ENCODE results near the gene ARMH4. TPM values are rescaled to one million over a fixed set of nuclear protein-coding genes. Genes with fewer than 3 reads are reported as not detected.

Gene ARMH4
- total and polyA plus RNA-seq, 5 donors from 2014 or later = 0.27 to 1.0 (median 0.78) TPM; not detected in 1

- Mint-ChIP-seq H3K9me3 (peaks cover 0 to 3% (median 0%) of the 10 kb centered on the region in 7 donors), H3K4me1 (no peaks in the 10 kb centered on the region), H3K36me3 (no peaks in the 10 kb centered on the region), H3K4me3 (no peak overlapping the region), H3K27me3 (no peaks in the 10 kb centered on the region), H3K27ac (no peak overlapping the region)
- no peak for DNase-seq
- Histone ChIP-seq H3K27ac (ENCODE audit: insufficient read depth, low read length, poor library complexity, severe bottlenecking) (no peak overlapping the region), H3K27me3 (ENCODE audit: control insufficient read depth, insufficient read depth, low read length) (peaks cover 2% of the 10 kb centered on the region), H3K4me1 (ENCODE audit: control insufficient read depth, insufficient read depth, low read length, poor library complexity, severe bottlenecking) (no peaks in the 10 kb centered on the region), H3K9me3 (ENCODE audit: control insufficient read depth in 2 of 2, low read length in 2 of 2) (no peaks in the 10 kb centered on the region), H3K4me3 (ENCODE audit: low read depth, low read length) (no peak overlapping the region), H3K36me3 (ENCODE audit: control insufficient read depth, insufficient read depth, low read length) (no peaks in the 10 kb centered on the region)
- no peak for ATAC-seq (ENCODE audit: low read depth in 2 of 2)
Observed at GRCh38 chr14:57970594-57970993, 181.4 kb downstream of the ARMH4 start.

GRCh38 chr14:57970175-57970574, 181.8 kb downstream of the ARMH4 start:
- DNase-seq = peak in 1 of 3 donors; percentile 2
- Histone ChIP-seq H3K27ac (ENCODE audit: insufficient read depth, low read length, poor library complexity, severe bottlenecking) (no peak overlapping the region), H3K4me1 (ENCODE audit: control insufficient read depth, insufficient read depth, low read length, poor library complexity, severe bottlenecking) (no peaks in the 10 kb centered on the region), H3K4me3 (ENCODE audit: low read depth, low read length) (no peak overlapping the region), H3K27me3 (ENCODE audit: control insufficient read depth, insufficient read depth, low read length) (peaks cover 2% of the 10 kb centered on the region), H3K9me3 (ENCODE audit: control insufficient read depth in 2 of 2, low read length in 2 of 2) (no peaks in the 10 kb centered on the region), H3K36me3 (ENCODE audit: control insufficient read depth, insufficient read depth, low read length) (no peaks in the 10 kb centered on the region)
- H3K4me3 Mint-ChIP-seq = no peak overlapping the region
- H3K9me3 Mint-ChIP-seq = peaks cover 0 to 3% (median 0%) of the 10 kb centered on the region in 7 donors
- H3K27me3 Mint-ChIP-seq = no peaks in the 10 kb centered on the region
- no peaks in the 10 kb centered on the region for H3K4me1 Mint-ChIP-seq
- H3K36me3 Mint-ChIP-seq = no peaks in the 10 kb centered on the region
- ATAC-seq (ENCODE audit: low read depth in 2 of 2) = no peak
- H3K27ac Mint-ChIP-seq = no peak overlapping the region

- no peaks in the 10 kb centered on the region for H3K27me3 ChIP-seq (ENCODE audit: control insufficient read depth, insufficient read depth, low read length)
- H3K27me3 Mint-ChIP-seq = no peaks in the 10 kb centered on the region
- H3K36me3 ChIP-seq (ENCODE audit: control insufficient read depth, insufficient read depth, low read length) = no peaks in the 10 kb centered on the region
- H3K9me3 ChIP-seq (ENCODE audit: control insufficient read depth in 2 of 2, low read length in 2 of 2) = no peaks in the 10 kb centered on the region
- no peak for ATAC-seq (ENCODE audit: low read depth in 2 of 2)
- peaks cover 0 to 1% (median 0%) of the 10 kb centered on the region in 7 donors for H3K9me3 Mint-ChIP-seq
- no peak overlapping the region for H3K4me3 Mint-ChIP-seq
- H3K27ac Mint-ChIP-seq = no peak overlapping the region
- no peak overlapping the region for H3K27ac ChIP-seq (ENCODE audit: insufficient read depth, low read length, poor library complexity, severe bottlenecking)
- H3K4me3 ChIP-seq (ENCODE audit: low read depth, low read length) = no peak overlapping the region
- H3K4me1 Mint-ChIP-seq = no peaks in the 10 kb centered on the region
- H3K36me3 Mint-ChIP-seq = no peaks in the 10 kb centered on the region
- no peak for DNase-seq
- no peaks in the 10 kb centered on the region for H3K4me1 ChIP-seq (ENCODE audit: control insufficient read depth, insufficient read depth, low read length, poor library complexity, severe bottlenecking)
Observed at GRCh38 chr14:57963071-57963470, 188.9 kb downstream of the ARMH4 start.

GRCh38 chr14:57962325-57963035, 189.5 kb downstream of the ARMH4 start:
- no peak overlapping the region for H3K27ac ChIP-seq (ENCODE audit: insufficient read depth, low read length, poor library complexity, severe bottlenecking)
- no peaks in the 10 kb centered on the region for H3K27me3 Mint-ChIP-seq
- no peaks in the 10 kb centered on the region for H3K4me1 ChIP-seq (ENCODE audit: control insufficient read depth, insufficient read depth, low read length, poor library complexity, severe bottlenecking)

GRCh38 chr14:57961786-57962060, 190.3 kb downstream of the ARMH4 start:
- Histone ChIP-seq H3K4me1 (ENCODE audit: control insufficient read depth, insufficient read depth, low read length, poor library complexity, severe bottlenecking) (no peaks in the 10 kb centered on the region), H3K9me3 (ENCODE audit: control insufficient read depth in 2 of 2, low read length in 2 of 2) (no peaks in the 10 kb centered on the region)
- no peaks in the 10 kb centered on the region for H3K36me3 Mint-ChIP-seq

More at GRCh38 chr14:57962325-57963035, 189.5 kb downstream of the ARMH4 start:
- Mint-ChIP-seq H3K4me1 (no peaks in the 10 kb centered on the region), H3K36me3 (no peaks in the 10 kb centered on the region), H3K27ac (no peak overlapping the region), H3K4me3 (no peak overlapping the region), H3K9me3 (peaks cover 0 to 1% (median 0%) of the 10 kb centered on the region in 7 donors)
- H3K4me3 ChIP-seq (ENCODE audit: low read depth, low read length) = no peak overlapping the region
- no peaks in the 10 kb centered on the region for H3K27me3 ChIP-seq (ENCODE audit: control insufficient read depth, insufficient read depth, low read length)
- DNase-seq (no peak), ATAC-seq (ENCODE audit: low read depth in 2 of 2) (no peak)
- no peaks in the 10 kb centered on the region for H3K9me3 ChIP-seq (ENCODE audit: control insufficient read depth in 2 of 2, low read length in 2 of 2)
- no peaks in the 10 kb centered on the region for H3K36me3 ChIP-seq (ENCODE audit: control insufficient read depth, insufficient read depth, low read length)

GRCh38 chr14:57960946-57961785, 190.8 kb downstream of the ARMH4 start:
- Histone ChIP-seq H3K4me1 (ENCODE audit: control insufficient read depth, insufficient read depth, low read length, poor library complexity, severe bottlenecking) (no peaks in the 10 kb centered on the region), H3K9me3 (ENCODE audit: control insufficient read depth in 2 of 2, low read length in 2 of 2) (no peaks in the 10 kb centered on the region), H3K27me3 (ENCODE audit: control insufficient read depth, insufficient read depth, low read length) (no peaks in the 10 kb centered on the region), H3K4me3 (ENCODE audit: low read depth, low read length) (no peak overlapping the region), H3K36me3 (ENCODE audit: control insufficient read depth, insufficient read depth, low read length) (no peaks in the 10 kb centered on the region), H3K27ac (ENCODE audit: insufficient read depth, low read length, poor library complexity, severe bottlenecking) (no peak overlapping the region)
- Mint-ChIP-seq H3K27ac (no peak overlapping the region), H3K36me3 (no peaks in the 10 kb centered on the region), H3K4me3 (no peak overlapping the region), H3K4me1 (no peaks in the 10 kb centered on the region), H3K9me3 (peaks cover 0 to 2% (median 0%) of the 10 kb centered on the region in 7 donors), H3K27me3 (no peaks in the 10 kb centered on the region)
- no peak for ATAC-seq (ENCODE audit: low read depth in 2 of 2)
- no peak for DNase-seq

More at GRCh38 chr14:57961786-57962060, 190.3 kb downstream of the ARMH4 start:
- Mint-ChIP-seq H3K27me3 (no peaks in the 10 kb centered on the region), H3K4me1 (no peaks in the 10 kb centered on the region), H3K9me3 (peaks cover 0 to 1% (median 0%) of the 10 kb centered on the region in 7 donors), H3K27ac (no peak overlapping the region), H3K4me3 (no peak overlapping the region)
- DNase-seq (no peak), ATAC-seq (ENCODE audit: low read depth in 2 of 2) (no peak)
- Histone ChIP-seq H3K27me3 (ENCODE audit: control insufficient read depth, insufficient read depth, low read length) (no peaks in the 10 kb centered on the region), H3K36me3 (ENCODE audit: control insufficient read depth, insufficient read depth, low read length) (no peaks in the 10 kb centered on the region), H3K27ac (ENCODE audit: insufficient read depth, low read length, poor library complexity, severe bottlenecking) (no peak overlapping the region), H3K4me3 (ENCODE audit: low read depth, low read length) (no peak overlapping the region)

GRCh38 chr14:57957441-57957840, 194.6 kb downstream of the ARMH4 start:
- no peak overlapping the region for H3K27ac ChIP-seq (ENCODE audit: insufficient read depth, low read length, poor library complexity, severe bottlenecking)
- H3K36me3 ChIP-seq (ENCODE audit: control insufficient read depth, insufficient read depth, low read length) = no peaks in the 10 kb centered on the region
- H3K9me3 Mint-ChIP-seq = peaks cover 0 to 11% (median 1%) of the 10 kb centered on the region in 7 donors
- DNase-seq (no peak), ATAC-seq (ENCODE audit: low read depth in 2 of 2) (no peak)
- no peak overlapping the region for H3K27ac Mint-ChIP-seq
- no peak overlapping the region for H3K4me3 Mint-ChIP-seq
- no peaks in the 10 kb centered on the region for H3K9me3 ChIP-seq (ENCODE audit: control insufficient read depth in 2 of 2, low read length in 2 of 2)
- no peaks in the 10 kb centered on the region for H3K4me1 Mint-ChIP-seq
- no peaks in the 10 kb centered on the region for H3K27me3 ChIP-seq (ENCODE audit: control insufficient read depth, insufficient read depth, low read length)
- no peaks in the 10 kb centered on the region for H3K4me1 ChIP-seq (ENCODE audit: control insufficient read depth, insufficient read depth, low read length, poor library complexity, severe bottlenecking)
- H3K27me3 Mint-ChIP-seq = no peaks in the 10 kb centered on the region
- H3K36me3 Mint-ChIP-seq = no peaks in the 10 kb centered on the region
- no peak overlapping the region for H3K4me3 ChIP-seq (ENCODE audit: low read depth, low read length)
